Activated CD8-positive, alpha-beta T cell treated with anti-CD3 and anti-CD28 coated beads for 36 hours (primary cell): ENCODE measurements around the gene MNT. TPM values are rescaled to one million over a fixed set of nuclear protein-coding genes. Genes with fewer than 3 reads are reported as not detected.
A peak's percentile ranks its signal among the peaks of the same experiment; 100 is the strongest.

ENCODE experiments used
- ATAC-seq: fragments of 200-7000 bp; cut with Tn5 transposase; one replicate; pipeline ENCODE4 v1.10.0; 2021; ENCODE audit warnings: mild to moderate bottlenecking, moderate library complexity
- CTCF ChIA-PET: fragments of 350-600 bp; sonication (Branson Sonifier 250); formaldehyde crosslinking; loops from one replicate; lab custom pipeline; 2021; ENCODE audit warnings: antibody characterized with exemption; lab: Charles Lee
- POLR2A ChIA-PET: fragments of 350-600 bp; sonication (Branson Sonifier 250); formaldehyde crosslinking; loops from one replicate; lab custom pipeline; 2021; ENCODE audit warnings: antibody characterized with exemption; lab: Charles Lee
- DNase-seq: peaks from one replicate; pipeline ENCODE4 v3.0.0-alpha.2; 2020
- H3K27ac Mint-ChIP-seq: one replicate; pipeline ENCODE4 v1.8.0; 2021; ENCODE audit warnings: mild to moderate bottlenecking, mixed read lengths
- H3K27me3 Mint-ChIP-seq: one replicate; pipeline ENCODE4 v1.8.0; 2021; ENCODE audit warnings: mixed read lengths
- H3K36me3 Mint-ChIP-seq: one replicate; pipeline ENCODE4 v1.8.0; 2021; ENCODE audit warnings: low read depth, mixed read lengths
- H3K4me1 Mint-ChIP-seq: one replicate; pipeline ENCODE4 v1.8.0; 2021; ENCODE audit warnings: low read depth, mixed read lengths
- H3K4me3 Mint-ChIP-seq: one replicate; pipeline ENCODE4 v1.8.0; 2021; ENCODE audit warnings: mild to moderate bottlenecking, moderate library complexity, mixed read lengths
- H3K9me3 Mint-ChIP-seq: one replicate; pipeline ENCODE4 v1.8.0; 2021; ENCODE audit warnings: mixed read lengths
- intact Hi-C: fragments of 100-400 bp; cut with micrococcal nuclease; formaldehyde crosslinking; loops from one replicate; pipeline ENCODE4 v1.10.0; 2022
- total RNA-seq, 2 experiments: library from RNA; stranded (reverse); gene quantifications; one replicate each; pipeline ENCODE4 v1.2.3, GENCODE V29; 2021
- TF ChIP-seq, protein P1 (sequence below): fragments of 200-600 bp; IDR thresholded peaks from one replicate; pipeline ENCODE4 v1.8.0; 2022; ENCODE audit warnings: antibody characterized with exemption, mild to moderate bottlenecking

Gene MNT
- total RNA-seq, 2 experiments from 2014 or later: 21.6 to 23.1 TPM

GRCh38 chr17:2394775-2395201 lies 6.1 kb downstream of the MNT start:
- TF ChIP-seq, protein P1, sequence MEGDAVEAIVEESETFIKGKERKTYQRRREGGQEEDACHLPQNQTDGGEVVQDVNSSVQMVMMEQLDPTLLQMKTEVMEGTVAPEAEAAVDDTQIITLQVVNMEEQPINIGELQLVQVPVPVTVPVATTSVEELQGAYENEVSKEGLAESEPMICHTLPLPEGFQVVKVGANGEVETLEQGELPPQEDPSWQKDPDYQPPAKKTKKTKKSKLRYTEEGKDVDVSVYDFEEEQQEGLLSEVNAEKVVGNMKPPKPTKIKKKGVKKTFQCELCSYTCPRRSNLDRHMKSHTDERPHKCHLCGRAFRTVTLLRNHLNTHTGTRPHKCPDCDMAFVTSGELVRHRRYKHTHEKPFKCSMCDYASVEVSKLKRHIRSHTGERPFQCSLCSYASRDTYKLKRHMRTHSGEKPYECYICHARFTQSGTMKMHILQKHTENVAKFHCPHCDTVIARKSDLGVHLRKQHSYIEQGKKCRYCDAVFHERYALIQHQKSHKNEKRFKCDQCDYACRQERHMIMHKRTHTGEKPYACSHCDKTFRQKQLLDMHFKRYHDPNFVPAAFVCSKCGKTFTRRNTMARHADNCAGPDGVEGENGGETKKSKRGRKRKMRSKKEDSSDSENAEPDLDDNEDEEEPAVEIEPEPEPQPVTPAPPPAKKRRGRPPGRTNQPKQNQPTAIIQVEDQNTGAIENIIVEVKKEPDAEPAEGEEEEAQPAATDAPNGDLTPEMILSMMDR: no peak
- ChIA-PET POLR2A (no interaction called here), CTCF (interaction anchor here (5.2 kb wide), 1 partner anchor 22 kb away, joined by 54 read pairs; no protein-coding TSS in a partner anchor)
- no peak overlapping the region for H3K27ac Mint-ChIP-seq
- ATAC-seq (no peak), DNase-seq (no peak)
- intact Hi-C loops: no loop called here
- H3K27me3 Mint-ChIP-seq: no peaks in the 10 kb centered on the region
- H3K9me3 Mint-ChIP-seq: no peaks in the 10 kb centered on the region
- peak overlapping the region; percentile 76 for H3K4me3 Mint-ChIP-seq
- H3K4me1 Mint-ChIP-seq: peaks cover 61% of the 10 kb centered on the region
- peaks cover 9% of the 10 kb centered on the region for H3K36me3 Mint-ChIP-seq

DNA sequence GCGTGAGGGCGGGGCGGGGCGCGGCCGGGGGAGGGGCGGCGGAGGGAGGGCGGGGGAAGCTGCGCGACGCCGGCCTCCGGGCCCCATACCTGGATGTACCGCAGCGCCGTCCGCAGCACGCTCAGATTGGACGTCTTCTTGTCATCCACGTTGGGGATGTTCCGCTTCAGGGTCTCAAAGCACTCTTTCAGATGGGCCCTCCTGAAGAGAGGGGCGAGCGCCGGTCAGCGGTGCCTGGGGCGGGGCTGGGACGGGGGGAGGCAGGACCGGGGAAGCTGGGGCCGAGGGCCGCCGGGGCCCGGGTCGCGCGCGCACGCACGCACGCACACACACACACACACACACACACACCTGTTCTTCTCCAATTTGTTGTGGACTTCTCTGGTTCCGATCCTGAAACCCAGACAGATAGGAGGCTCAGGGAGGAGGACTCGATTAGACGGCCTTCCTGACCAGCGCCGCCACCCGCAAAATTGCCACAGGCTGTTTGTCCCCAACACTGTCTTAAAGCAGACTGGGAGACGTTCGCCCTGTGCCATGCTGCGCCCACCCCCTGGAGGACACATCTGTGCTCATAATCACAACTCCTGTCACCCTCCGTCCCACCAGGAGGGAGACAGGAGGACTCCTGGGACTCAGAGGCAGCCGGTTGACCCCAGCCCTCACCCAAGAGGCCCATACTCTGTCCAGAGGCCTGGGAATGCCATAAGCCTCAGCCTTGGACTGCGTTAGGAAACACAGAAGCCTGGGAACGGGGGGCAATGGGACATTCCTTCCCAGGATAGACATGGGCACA lies 6.7 kb downstream of the MNT start:
- Mint-ChIP-seq H3K4me3 (peak overlapping the region; percentile 76), H3K9me3 (no peaks in the 10 kb centered on the region), H3K4me1 (peaks cover 63% of the 10 kb centered on the region), H3K27ac (peak overlapping the region; percentile 86), H3K27me3 (no peaks in the 10 kb centered on the region), H3K36me3 (peaks cover 9% of the 10 kb centered on the region)
- TF ChIP-seq, protein P1: no peak
- CTCF ChIA-PET: interaction anchor here (1.2 to 5.2 kb wide), 3 partner anchors 8 to 22 kb away, joined by 6 to 54 read pairs (median 51); no protein-coding TSS in a partner anchor
- POLR2A ChIA-PET: interaction anchor here (0.9 to 3.5 kb wide), 4 partner anchors 12 to 57 kb away, joined by 4 to 37 read pairs (median 14); partner anchors contain the start of genes SGSM2 and TSR1
- intact Hi-C loops: no loop called here
- ATAC-seq (no peak), DNase-seq (peak; percentile 30)

DNA sequence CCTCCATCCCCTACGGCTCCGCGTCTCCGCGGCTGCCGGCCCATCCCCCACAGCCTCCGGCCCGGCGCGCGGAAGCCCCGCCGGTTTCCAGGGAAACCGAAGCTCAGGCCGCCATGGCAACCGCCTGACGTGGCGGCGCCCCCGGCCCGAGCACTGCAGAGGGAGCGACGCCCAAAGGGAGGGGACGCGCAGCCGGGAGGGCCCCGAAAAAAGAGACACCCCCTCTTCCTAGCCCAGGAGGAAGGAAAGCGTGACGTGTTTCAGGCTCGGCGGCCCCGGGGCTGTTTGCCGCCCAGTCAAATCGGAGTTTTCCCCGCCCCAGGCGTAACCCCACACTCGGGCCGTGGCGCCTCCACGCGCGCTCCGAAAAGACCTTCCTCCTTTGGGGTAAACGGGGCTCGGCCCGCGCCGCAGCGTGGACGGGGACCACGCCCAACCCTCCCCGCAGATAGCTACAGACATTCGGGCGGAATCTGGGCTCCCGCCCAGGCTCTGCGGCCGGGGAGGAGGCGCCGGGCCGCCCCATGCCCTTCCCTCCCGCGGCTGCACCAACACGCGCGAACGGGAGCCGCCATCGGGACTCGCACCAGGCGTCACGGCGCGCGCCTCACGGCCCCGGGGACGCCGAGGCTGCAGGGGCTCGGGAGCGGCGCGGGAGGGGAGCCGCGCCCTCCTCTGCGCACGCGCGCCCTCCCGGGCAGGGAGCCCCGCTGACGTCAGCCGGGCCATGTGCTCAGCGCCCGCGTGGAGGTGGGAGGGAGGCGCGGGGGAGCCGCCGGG lies 7.5 kb downstream of the MNT start:
- ATAC-seq (peak; percentile 58), DNase-seq (peak; percentile 91)
- Mint-ChIP-seq H3K27ac (peak overlapping the region; percentile 95), H3K9me3 (no peaks in the 10 kb centered on the region), H3K4me1 (peaks cover 63% of the 10 kb centered on the region), H3K36me3 (peaks cover 9% of the 10 kb centered on the region), H3K4me3 (peak overlapping the region; percentile 95), H3K27me3 (no peaks in the 10 kb centered on the region)
- TF ChIP-seq, protein P1: no peak
- intact Hi-C loops: no loop called here
- ChIA-PET CTCF (interaction anchor here (1.0 to 5.2 kb wide), 6 partner anchors 9 to 339 kb away, joined by 3 to 54 read pairs (median 5); partner anchors contain the start of gene HIC1), POLR2A (interaction anchor here (0.7 to 3.5 kb wide), 12 partner anchors 9 to 336 kb away, joined by 3 to 61 read pairs (median 6); partner anchors contain the start of genes MNT, SGSM2 and TSR1)

DNA sequence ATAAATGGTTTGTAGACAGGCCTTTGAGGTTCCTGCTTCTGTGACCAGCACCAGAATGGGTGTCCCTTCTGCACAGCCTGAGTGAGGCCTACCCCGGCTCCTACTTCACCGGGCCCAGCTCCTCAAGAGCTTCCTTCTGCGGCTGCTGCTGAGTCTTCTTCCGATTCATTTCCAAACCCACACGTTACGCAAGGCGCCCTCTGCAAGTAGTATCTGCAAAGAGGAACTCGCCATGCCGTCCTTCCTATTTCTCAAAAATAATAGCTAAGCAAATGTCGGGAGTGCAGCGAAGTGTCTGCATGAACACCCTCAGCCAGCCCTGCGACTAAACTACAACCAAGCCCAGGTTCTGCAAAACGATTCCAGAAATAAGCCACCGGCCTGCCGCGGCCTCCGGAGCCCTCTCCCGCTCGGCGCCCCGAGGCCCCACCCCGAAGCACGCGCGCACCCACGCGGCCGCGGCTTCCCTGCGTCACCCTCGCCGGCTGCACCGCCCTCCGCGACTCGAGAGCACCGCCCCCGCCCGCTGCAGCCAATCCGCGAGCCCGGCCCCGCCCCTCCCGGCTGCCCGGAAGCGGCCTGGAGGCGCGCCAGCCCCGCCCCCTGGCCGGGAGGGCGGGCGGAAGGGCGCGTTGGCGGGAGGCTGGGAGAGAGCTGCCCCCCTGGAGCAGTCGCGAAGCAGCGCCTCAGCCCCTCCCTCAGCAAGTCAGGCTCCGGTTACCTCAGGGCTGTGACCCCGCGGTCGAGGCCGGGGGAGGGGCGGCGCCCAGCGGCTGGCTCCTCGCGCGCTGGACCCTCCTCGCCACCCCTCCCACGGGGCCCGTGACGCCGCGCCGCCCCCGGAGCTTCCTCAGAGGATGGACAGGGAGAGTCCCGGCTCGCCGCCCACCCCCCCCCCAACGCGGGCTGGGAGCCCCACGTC lies 8.3 kb downstream of the MNT start:
- H3K36me3 Mint-ChIP-seq: peaks cover 11% of the 10 kb centered on the region
- peaks cover 54% of the 10 kb centered on the region for H3K4me1 Mint-ChIP-seq
- intact Hi-C loops: loop anchor here (1.0 kb wide), 1 partner anchor 10 kb away; no protein-coding TSS in a partner anchor
- TF ChIP-seq, protein P1: no peak
- no peaks in the 10 kb centered on the region for H3K9me3 Mint-ChIP-seq
- ChIA-PET POLR2A (interaction anchor here (0.7 to 3.5 kb wide), 19 partner anchors 10 to 335 kb away, joined by 3 to 61 read pairs (median 4); partner anchors contain the start of genes MNT, SGSM2 and TSR1), CTCF (interaction anchor here (0.7 to 5.2 kb wide), 8 partner anchors 9 to 338 kb away, joined by 3 to 54 read pairs (median 5); partner anchors contain the start of gene HIC1)
- H3K27me3 Mint-ChIP-seq: no peaks in the 10 kb centered on the region
- peak; percentile 73 for ATAC-seq
- peak overlapping the region; percentile 95 for H3K27ac Mint-ChIP-seq
- H3K4me3 Mint-ChIP-seq: peak overlapping the region; percentile 95
- DNase-seq: peak; percentile 97
